ENCODE data around the gene CACFD1.

Gene CACFD1

GRCh38 chr9:133463864-133464615 is 4.3 kb downstream of the CACFD1 start:
- in situ Hi-C loops (cut with HindIII; ENCODE audit: low sequenced_read_pairs) = no loop called here

GRCh38 chr9:133464638-133465037 is 4.9 kb downstream of the CACFD1 start:
- in situ Hi-C loops (cut with HindIII; ENCODE audit: low sequenced_read_pairs) = no loop called here

- in situ Hi-C loops (cut with HindIII; ENCODE audit: low sequenced_read_pairs) = no loop called here
Observed at GRCh38 chr9:133465984-133466383, 6.2 kb downstream of the CACFD1 start.

- in situ Hi-C loops (cut with HindIII; ENCODE audit: low sequenced_read_pairs) = no loop called here
Observed at GRCh38 chr9:133467101-133467500, 7.3 kb downstream of the CACFD1 start.

- in situ Hi-C loops (cut with HindIII; ENCODE audit: low sequenced_read_pairs) = no loop called here
Observed at GRCh38 chr9:133468374-133468773, 8.6 kb downstream of the CACFD1 start.

GRCh38 chr9:133468777-133469421 is 9.1 kb downstream of the CACFD1 start:
- in situ Hi-C loops (cut with HindIII; ENCODE audit: low sequenced_read_pairs) = no loop called here

GRCh38 chr9:133470427-133470924 is 10.7 kb downstream of the CACFD1 start:
- in situ Hi-C loops (cut with HindIII; ENCODE audit: low sequenced_read_pairs) = no loop called here

GRCh38 chr9:133470988-133471387 is 11.2 kb downstream of the CACFD1 start:
- in situ Hi-C loops (cut with HindIII; ENCODE audit: low sequenced_read_pairs) = no loop called here

- in situ Hi-C loops (cut with HindIII; ENCODE audit: low sequenced_read_pairs) = no loop called here
Observed at GRCh38 chr9:133471551-133472276, 11.9 kb downstream of the CACFD1 start.

- in situ Hi-C loops (cut with HindIII; ENCODE audit: low sequenced_read_pairs) = no loop called here
Observed at GRCh38 chr9:133472277-133472645, 12.5 kb downstream of the CACFD1 start.

- in situ Hi-C loops (cut with HindIII; ENCODE audit: low sequenced_read_pairs) = no loop called here
Observed at GRCh38 chr9:133472753-133473378, 13.1 kb downstream of the CACFD1 start.

GRCh38 chr9:133473743-133474142 is 14.0 kb downstream of the CACFD1 start:
- in situ Hi-C loops (cut with HindIII; ENCODE audit: low sequenced_read_pairs) = no loop called here

- in situ Hi-C loops (cut with HindIII; ENCODE audit: low sequenced_read_pairs) = no loop called here
Observed at GRCh38 chr9:133474215-133474614, 14.4 kb downstream of the CACFD1 start.

GRCh38 chr9:133474853-133475252 is 15.1 kb downstream of the CACFD1 start:
- in situ Hi-C loops (cut with HindIII; ENCODE audit: low sequenced_read_pairs) = no loop called here

GRCh38 chr9:133475292-133476012 is 15.7 kb downstream of the CACFD1 start:
- in situ Hi-C loops (cut with HindIII; ENCODE audit: low sequenced_read_pairs) = no loop called here

GRCh38 chr9:133476036-133476931 is 16.5 kb downstream of the CACFD1 start:
- in situ Hi-C loops (cut with HindIII; ENCODE audit: low sequenced_read_pairs) = no loop called here

GRCh38 chr9:133476941-133477340 is 17.2 kb downstream of the CACFD1 start:
- in situ Hi-C loops (cut with HindIII; ENCODE audit: low sequenced_read_pairs) = no loop called here

- in situ Hi-C loops (cut with HindIII; ENCODE audit: low sequenced_read_pairs) = no loop called here
Observed at GRCh38 chr9:133477461-133477860, 17.7 kb downstream of the CACFD1 start.

GRCh38 chr9:133477992-133478850 is 18.4 kb downstream of the CACFD1 start:
- in situ Hi-C loops (cut with HindIII; ENCODE audit: low sequenced_read_pairs) = no loop called here

Measured in DLD1 (cell line).